Measurements from ENCODE around the gene RPL10.

Gene RPL10

GRCh38 chrX:154371789-154372300 lies 26.3 kb upstream of the RPL10 start:
- ChIA-PET POLR2A (no interaction called here), CTCF (no interaction called here)
- no peak for DNase-seq
- Histone ChIP-seq H3K4me3 (ENCODE audit: control insufficient read depth in 1 of 7, extremely low read depth in 1 of 7, insufficient read depth in 4 of 7, low read depth in 2 of 7, low read length in 6 of 7) (peak overlapping the region in 4 of 7 experiments; percentile 48 to 66 (median 54)), H3K9me3 (ENCODE audit: control extremely low read depth in 1 of 5, control insufficient read depth in 4 of 5, insufficient read depth in 2 of 5, low read depth in 1 of 5, low read length in 4 of 5) (no peaks in the 10 kb centered on the region), H3K4me1 (ENCODE audit: control extremely low read depth in 1 of 4, control insufficient read depth in 4 of 4, insufficient read depth in 4 of 4, low read length in 3 of 4) (peaks cover 3 to 51% (median 44%) of the 10 kb centered on the region in 4 experiments), H3K27ac (ENCODE audit: insufficient read depth in 1 of 2, low read depth in 1 of 2, low read length in 2 of 2, poor library complexity in 1 of 2, severe bottlenecking in 2 of 2) (no peak overlapping the region), H3K36me3 (ENCODE audit: control insufficient read depth in 4 of 4, insufficient read depth in 4 of 4, low read length in 3 of 4) (peaks cover 0 to 12% (median 9%) of the 10 kb centered on the region in 4 experiments), H3K27me3 (replicated peaks in 2 of 5; ENCODE audit: control insufficient read depth in 4 of 5, insufficient read depth in 5 of 5, low read length in 4 of 5) (peaks cover 0 to 14% (median 0%) of the 10 kb centered on the region in 5 experiments)
- 44% methylated on average over 39 of the region's 43 CpGs for WGBS (ENCODE audit: insufficient coverage)

DNA sequence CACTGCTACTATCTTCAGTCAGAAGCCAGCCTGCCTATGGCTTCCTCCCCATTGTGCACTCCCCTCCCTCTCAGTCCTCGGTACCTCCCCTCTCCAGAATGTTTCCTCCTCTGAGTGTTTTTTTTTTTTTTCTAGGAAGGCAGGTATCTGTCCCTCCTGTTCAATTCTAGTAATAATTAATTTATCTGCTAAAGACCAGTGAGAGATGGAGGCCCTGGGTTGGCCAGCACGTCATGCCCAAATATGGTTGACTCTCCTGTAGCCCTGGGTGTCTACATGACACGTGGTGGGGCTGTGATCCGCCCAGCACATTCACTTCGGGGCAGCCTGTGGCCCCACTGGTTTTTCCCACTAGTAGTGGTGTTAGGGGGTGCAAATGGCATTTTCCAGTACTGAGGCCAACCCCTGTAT lies 25.6 kb upstream of the RPL10 start:
- Histone ChIP-seq H3K9me3 (ENCODE audit: control extremely low read depth in 1 of 5, control insufficient read depth in 4 of 5, insufficient read depth in 2 of 5, low read depth in 1 of 5, low read length in 4 of 5) (no peaks in the 10 kb centered on the region), H3K27ac (ENCODE audit: insufficient read depth in 1 of 2, low read depth in 1 of 2, low read length in 2 of 2, poor library complexity in 1 of 2, severe bottlenecking in 2 of 2) (no peak overlapping the region), H3K27me3 (replicated peaks in 2 of 5; ENCODE audit: control insufficient read depth in 4 of 5, insufficient read depth in 5 of 5, low read length in 4 of 5) (peaks cover 0 to 14% (median 0%) of the 10 kb centered on the region in 5 experiments), H3K4me1 (ENCODE audit: control extremely low read depth in 1 of 4, control insufficient read depth in 4 of 4, insufficient read depth in 4 of 4, low read length in 3 of 4) (peaks cover 3 to 53% (median 40%) of the 10 kb centered on the region in 4 experiments), H3K36me3 (ENCODE audit: control insufficient read depth in 4 of 4, insufficient read depth in 4 of 4, low read length in 3 of 4) (peaks cover 0 to 4% (median 4%) of the 10 kb centered on the region in 4 experiments), H3K4me3 (ENCODE audit: control insufficient read depth in 1 of 7, extremely low read depth in 1 of 7, insufficient read depth in 4 of 7, low read depth in 2 of 7, low read length in 6 of 7) (no peak overlapping the region)
- CTCF ChIA-PET = interaction anchor here (0.7 to 2.6 kb wide), 13 partner anchors 9 to 170 kb away, joined by 3 to 19 read pairs (median 4); partner anchors contain the start of gene SLC10A3
- POLR2A ChIA-PET = no interaction called here
- WGBS (ENCODE audit: insufficient coverage) = 0% methylated on average over 1 of the region's 5 CpGs
- DNase-seq = no peak

DNA sequence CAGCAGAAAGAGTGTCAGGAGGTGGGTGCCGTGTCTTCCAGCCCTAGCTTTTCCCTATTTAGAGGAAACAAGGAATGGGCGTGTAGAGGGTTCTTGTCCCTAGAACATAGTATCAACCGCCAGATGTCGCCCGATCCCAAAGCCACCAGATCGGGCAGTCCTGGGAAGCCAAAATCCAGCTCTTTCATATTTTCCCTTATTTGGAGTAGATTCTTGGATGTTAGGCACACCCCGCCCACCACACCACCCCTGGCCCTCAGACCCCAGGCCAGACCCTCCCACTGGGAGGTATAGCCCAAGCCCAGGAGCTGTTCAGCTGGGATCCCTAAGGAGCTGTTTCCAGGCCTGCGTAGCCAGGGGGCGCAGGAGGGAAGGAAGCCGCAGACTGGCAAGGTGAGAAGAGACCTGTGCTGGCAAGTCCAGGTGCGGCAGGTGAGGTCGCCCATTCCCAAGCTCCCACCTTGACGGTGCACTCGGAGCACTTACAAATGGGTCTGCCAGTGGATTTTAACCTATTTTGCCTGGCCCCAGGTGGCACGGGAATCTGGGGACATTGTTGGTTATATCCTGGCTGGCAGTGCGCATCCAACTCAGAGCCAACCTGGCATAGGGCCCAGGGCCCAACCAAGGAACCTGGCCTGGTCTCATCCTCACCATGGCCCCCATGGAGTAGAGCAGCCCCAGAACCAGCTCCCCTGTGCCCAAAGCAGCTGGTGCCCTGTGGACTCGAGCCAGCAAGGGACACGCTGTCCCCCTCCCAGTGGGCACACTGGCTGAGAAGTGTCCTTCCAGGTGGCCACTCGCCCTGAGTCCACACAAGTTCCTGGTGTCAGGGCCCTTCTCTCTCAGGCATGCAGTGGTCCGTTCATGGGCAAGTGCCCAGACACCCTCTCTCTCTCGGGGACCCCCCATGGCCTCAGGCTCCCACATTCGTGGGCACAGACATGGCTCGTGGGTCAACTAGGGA lies 24.6 kb upstream of the RPL10 start:
- H3K4me3 ChIP-seq (ENCODE audit: control insufficient read depth in 1 of 7, extremely low read depth in 1 of 7, insufficient read depth in 4 of 7, low read depth in 2 of 7, low read length in 6 of 7) = peak overlapping the region in 3 of 7 experiments; percentile 15 to 61 (median 35)
- CTCF ChIA-PET = interaction anchor here (0.7 to 2.6 kb wide), 18 partner anchors 8 to 169 kb away, joined by 3 to 19 read pairs (median 4); partner anchors contain the start of gene SLC10A3
- POLR2A ChIA-PET = no interaction called here
- H3K27ac ChIP-seq (ENCODE audit: insufficient read depth in 1 of 2, low read depth in 1 of 2, low read length in 2 of 2, poor library complexity in 1 of 2, severe bottlenecking in 2 of 2) = no peak overlapping the region
- H3K27me3 ChIP-seq (replicated peaks in 2 of 5; ENCODE audit: control insufficient read depth in 4 of 5, insufficient read depth in 5 of 5, low read length in 4 of 5) = peaks cover 0 to 14% (median 0%) of the 10 kb centered on the region in 5 experiments
- peaks cover 0 to 1% (median 0%) of the 10 kb centered on the region in 5 experiments for H3K9me3 ChIP-seq (ENCODE audit: control extremely low read depth in 1 of 5, control insufficient read depth in 4 of 5, insufficient read depth in 2 of 5, low read depth in 1 of 5, low read length in 4 of 5)
- WGBS (ENCODE audit: insufficient coverage) = 42% methylated on average over 23 of the region's 23 CpGs
- H3K36me3 ChIP-seq (ENCODE audit: control insufficient read depth in 4 of 4, insufficient read depth in 4 of 4, low read length in 3 of 4) = no peaks in the 10 kb centered on the region
- H3K4me1 ChIP-seq (ENCODE audit: control extremely low read depth in 1 of 4, control insufficient read depth in 4 of 4, insufficient read depth in 4 of 4, low read length in 3 of 4) = peaks cover 3 to 49% (median 37%) of the 10 kb centered on the region in 4 experiments
- peak in 2 of 3 donors; percentile 35 to 42 for DNase-seq

DNA sequence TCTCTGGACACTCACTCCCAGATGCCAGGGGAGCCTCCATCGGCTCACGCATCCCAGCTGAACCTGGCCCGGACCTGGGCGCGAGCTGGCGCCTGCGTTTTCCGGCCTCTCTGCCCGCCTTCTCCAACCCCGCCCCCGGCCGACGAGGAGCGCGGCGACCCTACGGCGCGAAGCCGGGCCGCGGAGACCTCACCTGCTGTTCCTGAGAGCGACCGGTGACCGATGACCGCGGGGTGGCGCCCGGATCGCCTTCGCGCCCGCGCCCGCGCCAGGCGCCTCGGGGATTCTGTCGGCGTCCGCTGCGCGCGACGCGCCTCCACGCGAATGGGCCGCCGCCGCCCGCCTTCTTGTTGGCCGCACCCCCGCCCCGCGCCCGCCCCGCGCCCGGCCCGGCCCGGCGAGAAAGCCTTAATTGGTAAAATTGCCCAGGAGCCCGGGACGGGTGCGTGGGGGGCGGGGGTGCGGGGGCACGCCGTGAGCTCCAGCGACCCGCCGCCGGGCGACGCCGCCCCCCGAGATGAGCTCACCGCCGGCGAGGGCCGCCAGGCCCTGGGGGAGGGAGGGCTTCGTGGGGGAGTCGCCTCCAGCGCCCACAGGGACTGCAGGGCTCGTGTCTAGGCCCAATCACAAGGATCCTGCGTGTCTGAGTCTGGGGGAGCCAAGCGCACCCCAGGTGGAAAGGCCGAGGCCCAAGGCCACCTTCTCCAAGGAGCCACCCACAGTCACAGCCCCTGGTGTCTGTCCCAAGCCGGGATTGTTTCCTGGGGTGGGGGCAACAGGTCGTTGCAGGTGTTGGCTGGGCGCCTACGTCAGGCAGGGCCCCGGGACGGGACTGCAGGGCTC lies 23.6 kb upstream of the RPL10 start, which contains the start of gene FLNA:
Gene FLNA (minus strand): TSS at position 322 of the 843 bp plus-strand sequence. CDS start 3,389 bp downstream, outside the sequence.
- CTCF ChIA-PET = interaction anchor here (1.1 to 2.6 kb wide), 7 partner anchors 9 to 167 kb away, joined by 3 to 19 read pairs (median 10); partner anchors contain the start of gene RPL10
- 47% methylated on average over 63 of the region's 95 CpGs for WGBS (ENCODE audit: insufficient coverage)

DNA sequence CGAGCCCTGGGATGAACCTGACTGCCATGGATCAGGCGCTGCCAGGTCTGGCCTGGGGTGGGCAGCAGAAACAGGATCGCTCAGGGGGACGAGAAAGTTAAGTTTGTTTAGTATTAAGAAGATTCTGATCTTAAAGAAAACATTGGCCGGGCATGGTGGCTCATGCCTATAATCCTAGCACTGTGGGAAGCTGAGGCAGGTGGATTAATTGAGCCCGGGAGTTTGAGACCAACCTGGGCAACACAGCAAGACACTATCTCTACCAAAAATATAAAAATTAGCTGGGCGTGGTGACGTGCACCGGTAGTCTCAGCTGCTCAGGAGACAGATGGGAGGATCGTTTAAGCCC lies 23.0 kb upstream of the RPL10 start:
- Histone ChIP-seq H3K4me3 (ENCODE audit: control insufficient read depth in 1 of 7, extremely low read depth in 1 of 7, insufficient read depth in 4 of 7, low read depth in 2 of 7, low read length in 6 of 7) (peak overlapping the region in 1 of 7 experiments; percentile 28), H3K4me1 (ENCODE audit: control extremely low read depth in 1 of 4, control insufficient read depth in 4 of 4, insufficient read depth in 4 of 4, low read length in 3 of 4) (peaks cover 0 to 41% (median 31%) of the 10 kb centered on the region in 4 experiments)
- POLR2A ChIA-PET = no interaction called here

More for the DNA sequence above, 23.6 kb upstream of the RPL10 start, which contains the start of gene FLNA:
- no peak within 1 kb of the TSS for H3K27ac ChIP-seq (ENCODE audit: insufficient read depth in 1 of 2, low read depth in 1 of 2, low read length in 2 of 2, poor library complexity in 1 of 2, severe bottlenecking in 2 of 2)
- POLR2A ChIA-PET = no interaction called here
- peaks cover 0 to 14% (median 0%) of the 10 kb centered on the region in 5 experiments for H3K27me3 ChIP-seq (replicated peaks in 2 of 5; ENCODE audit: control insufficient read depth in 4 of 5, insufficient read depth in 5 of 5, low read length in 4 of 5)
- H3K4me1 ChIP-seq (ENCODE audit: control extremely low read depth in 1 of 4, control insufficient read depth in 4 of 4, insufficient read depth in 4 of 4, low read length in 3 of 4) = peaks cover 3 to 42% (median 30%) of the 10 kb centered on the region in 4 experiments
- H3K9me3 ChIP-seq (ENCODE audit: control extremely low read depth in 1 of 5, control insufficient read depth in 4 of 5, insufficient read depth in 2 of 5, low read depth in 1 of 5, low read length in 4 of 5) = peaks cover 0 to 9% (median 0%) of the 10 kb centered on the region in 5 experiments
- peak within 1 kb of the TSS in 4 of 7 experiments; percentile 4 to 61 (median 25) for H3K4me3 ChIP-seq (ENCODE audit: control insufficient read depth in 1 of 7, extremely low read depth in 1 of 7, insufficient read depth in 4 of 7, low read depth in 2 of 7, low read length in 6 of 7)
- DNase-seq = peak in 1 of 3 donors; percentile 17
- no peaks in the 10 kb centered on the region for H3K36me3 ChIP-seq (ENCODE audit: control insufficient read depth in 4 of 4, insufficient read depth in 4 of 4, low read length in 3 of 4)

DNA sequence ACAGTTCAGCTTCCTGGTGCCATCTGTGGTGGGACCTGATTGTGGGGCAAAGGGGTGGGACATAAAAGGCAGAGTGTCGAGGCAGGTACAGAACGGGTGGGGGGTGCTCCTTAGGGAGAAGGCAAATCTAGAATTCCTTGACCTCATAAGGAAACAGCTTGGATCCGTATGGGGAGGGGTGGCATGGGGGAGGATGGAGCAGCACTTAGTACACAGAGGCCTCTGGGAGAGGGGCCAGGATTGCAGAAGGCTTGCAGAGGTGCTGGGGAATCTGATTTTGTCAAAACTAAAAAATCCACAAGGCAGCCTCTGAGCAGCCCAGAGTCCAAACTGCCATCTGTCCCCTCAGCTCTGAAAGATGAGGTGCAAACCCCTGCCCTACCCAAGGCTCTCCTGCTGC lies 21.4 kb upstream of the RPL10 start:
- Histone ChIP-seq H3K27me3 (replicated peaks in 2 of 5; ENCODE audit: control insufficient read depth in 4 of 5, insufficient read depth in 5 of 5, low read length in 4 of 5) (peaks cover 0 to 14% (median 0%) of the 10 kb centered on the region in 5 experiments), H3K9me3 (ENCODE audit: control extremely low read depth in 1 of 5, control insufficient read depth in 4 of 5, insufficient read depth in 2 of 5, low read depth in 1 of 5, low read length in 4 of 5) (peaks cover 0 to 9% (median 0%) of the 10 kb centered on the region in 5 experiments), H3K4me1 (ENCODE audit: control extremely low read depth in 1 of 4, control insufficient read depth in 4 of 4, insufficient read depth in 4 of 4, low read length in 3 of 4) (peaks cover 0 to 49% (median 34%) of the 10 kb centered on the region in 4 experiments), H3K27ac (ENCODE audit: insufficient read depth in 1 of 2, low read depth in 1 of 2, low read length in 2 of 2, poor library complexity in 1 of 2, severe bottlenecking in 2 of 2) (no peak overlapping the region), H3K36me3 (ENCODE audit: control insufficient read depth in 4 of 4, insufficient read depth in 4 of 4, low read length in 3 of 4) (peaks cover 0 to 8% (median 2%) of the 10 kb centered on the region in 4 experiments), H3K4me3 (ENCODE audit: control insufficient read depth in 1 of 7, extremely low read depth in 1 of 7, insufficient read depth in 4 of 7, low read depth in 2 of 7, low read length in 6 of 7) (no peak overlapping the region)
- no peak for DNase-seq
- 100% methylated on average over 2 of the region's 3 CpGs for WGBS (ENCODE audit: insufficient coverage)
- ChIA-PET POLR2A (no interaction called here), CTCF (interaction anchor here (1.1 kb wide), 1 partner anchor 156 kb away, joined by 3 read pairs; no protein-coding TSS in a partner anchor)

More for the DNA sequence above, 23.0 kb upstream of the RPL10 start:
- H3K36me3 ChIP-seq (ENCODE audit: control insufficient read depth in 4 of 4, insufficient read depth in 4 of 4, low read length in 3 of 4) = no peaks in the 10 kb centered on the region
- DNase-seq = no peak
- peaks cover 0 to 14% (median 0%) of the 10 kb centered on the region in 5 experiments for H3K27me3 ChIP-seq (replicated peaks in 2 of 5; ENCODE audit: control insufficient read depth in 4 of 5, insufficient read depth in 5 of 5, low read length in 4 of 5)
- 86% methylated on average over 7 of the region's 10 CpGs for WGBS (ENCODE audit: insufficient coverage)
- no peak overlapping the region for H3K27ac ChIP-seq (ENCODE audit: insufficient read depth in 1 of 2, low read depth in 1 of 2, low read length in 2 of 2, poor library complexity in 1 of 2, severe bottlenecking in 2 of 2)
- CTCF ChIA-PET = interaction anchor here (1.6 to 2.6 kb wide), 2 partner anchors 23 to 166 kb away, joined by 4 to 13 read pairs; partner anchors contain the start of gene RPL10
- peaks cover 0 to 9% (median 0%) of the 10 kb centered on the region in 5 experiments for H3K9me3 ChIP-seq (ENCODE audit: control extremely low read depth in 1 of 5, control insufficient read depth in 4 of 5, insufficient read depth in 2 of 5, low read depth in 1 of 5, low read length in 4 of 5)
